Esophagus squamous epithelium (tissue), 4 donors: Measurements from ENCODE around the gene NRXN3.

Source experiments
- POLR2A ChIP-seq, 4 donors: fragments of 450-650 bp; IDR thresholded peaks; one replicate each; pipeline ENCODE4 v1.6.1; 2017; ENCODE audit warnings: antibody characterized with exemption in 4 of 4, mild to moderate bottlenecking in 4 of 4, moderate library complexity in 3 of 4
- TF ChIP-seq, protein P1 (sequence below), 6 experiments: fragments of 450-650 bp in 4 of 6; fragments of 200-600 bp in 2 of 6; sonication (generic) in 2 of 6; IDR thresholded peaks; one replicate each; pipeline ENCODE4 v1.5.1; 2016 to 2019; ENCODE audit warnings: antibody characterized with exemption in 6 of 6, mild to moderate bottlenecking in 4 of 6, moderate library complexity in 4 of 6

DNA sequence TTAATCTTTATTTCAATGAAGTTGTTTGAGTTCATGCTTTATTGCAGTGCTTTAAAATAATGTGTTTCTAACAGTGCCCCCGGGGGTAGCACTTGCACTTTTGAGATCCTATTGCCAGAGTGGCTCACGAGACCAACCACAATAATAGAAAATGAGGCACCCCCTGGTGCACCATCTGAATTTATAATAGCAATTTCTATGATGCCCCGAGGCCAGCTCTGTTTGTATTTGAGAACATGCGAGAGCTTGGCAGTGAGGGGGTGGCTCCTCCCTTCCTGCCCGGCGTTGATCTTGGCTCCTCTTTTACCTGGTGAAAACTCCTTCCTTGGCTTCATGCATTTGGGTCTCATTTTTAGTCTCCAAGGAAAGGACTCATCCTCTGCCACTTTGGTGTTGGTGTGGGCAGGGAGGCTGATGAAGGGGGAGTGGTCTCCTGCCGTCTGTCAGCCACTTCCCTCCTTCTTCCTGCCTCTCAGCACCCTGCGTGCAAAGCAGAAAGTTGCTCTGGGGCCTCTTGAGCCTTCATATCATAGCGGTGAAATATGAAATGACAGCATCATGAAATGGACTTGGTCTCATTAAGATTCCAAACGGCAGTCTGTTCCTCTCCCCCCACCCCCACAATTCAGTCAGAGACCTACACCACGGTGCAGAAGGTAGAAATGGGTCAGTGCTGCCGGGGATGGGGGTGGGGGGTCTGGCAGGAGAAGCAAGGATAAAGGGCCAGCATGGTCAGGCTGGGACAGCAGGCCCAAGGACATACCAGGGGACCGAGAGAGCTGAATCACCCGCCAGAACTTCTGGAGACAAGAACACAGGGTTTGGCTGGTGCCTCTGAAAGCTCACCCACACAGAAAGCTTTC is 17.7 kb upstream of the NRXN3 start:
- TF ChIP-seq, protein P1, sequence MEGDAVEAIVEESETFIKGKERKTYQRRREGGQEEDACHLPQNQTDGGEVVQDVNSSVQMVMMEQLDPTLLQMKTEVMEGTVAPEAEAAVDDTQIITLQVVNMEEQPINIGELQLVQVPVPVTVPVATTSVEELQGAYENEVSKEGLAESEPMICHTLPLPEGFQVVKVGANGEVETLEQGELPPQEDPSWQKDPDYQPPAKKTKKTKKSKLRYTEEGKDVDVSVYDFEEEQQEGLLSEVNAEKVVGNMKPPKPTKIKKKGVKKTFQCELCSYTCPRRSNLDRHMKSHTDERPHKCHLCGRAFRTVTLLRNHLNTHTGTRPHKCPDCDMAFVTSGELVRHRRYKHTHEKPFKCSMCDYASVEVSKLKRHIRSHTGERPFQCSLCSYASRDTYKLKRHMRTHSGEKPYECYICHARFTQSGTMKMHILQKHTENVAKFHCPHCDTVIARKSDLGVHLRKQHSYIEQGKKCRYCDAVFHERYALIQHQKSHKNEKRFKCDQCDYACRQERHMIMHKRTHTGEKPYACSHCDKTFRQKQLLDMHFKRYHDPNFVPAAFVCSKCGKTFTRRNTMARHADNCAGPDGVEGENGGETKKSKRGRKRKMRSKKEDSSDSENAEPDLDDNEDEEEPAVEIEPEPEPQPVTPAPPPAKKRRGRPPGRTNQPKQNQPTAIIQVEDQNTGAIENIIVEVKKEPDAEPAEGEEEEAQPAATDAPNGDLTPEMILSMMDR (IDR thresholded peaks at IDR 0.05), result no peak
- no peak for TF ChIP-seq POLR2A (IDR thresholded peaks at IDR 0.05)
